WTC11 (cell line): ENCODE measurements around the gene SYNDIG1. TPM values are rescaled to one million over a fixed set of nuclear protein-coding genes. Genes with fewer than 3 reads are reported as not detected.

Experiments used
- ATAC-seq: fragments of 200-7000 bp; cut with Tn5 transposase; 2 replicates; pipeline ENCODE4 v1.10.0; 2021; ENCODE audit warnings: mild to moderate bottlenecking, moderate library complexity
- CTCF ChIA-PET: fragments of 300-600 bp; sonication (Branson Sonifier 250); formaldehyde crosslinking; loops from one replicate; lab custom pipeline; 2021; ENCODE audit warnings: antibody characterized with exemption; lab: Charles Lee
- POLR2A ChIA-PET: fragments of 350-600 bp; sonication (Branson Sonifier 250); formaldehyde crosslinking; loops from one replicate; lab custom pipeline; 2021; ENCODE audit warnings: antibody characterized with exemption; lab: Charles Lee
- DNase-seq: peaks from one replicate; pipeline ENCODE4 v3.0.0; 2021; ENCODE audit warnings: low spot score
- H3K27ac Mint-ChIP-seq: 2 replicates; pipeline ENCODE4 v1.8.0; 2021; ENCODE audit warnings: mixed read lengths
- H3K27me3 Mint-ChIP-seq: 2 replicates; pipeline ENCODE4 v1.8.0; 2021; ENCODE audit warnings: low read depth, mild to moderate bottlenecking, moderate library complexity, mixed read lengths
- H3K36me3 Mint-ChIP-seq: 2 replicates; pipeline ENCODE4 v1.8.0; 2021; ENCODE audit warnings: mixed read lengths
- H3K4me1 Mint-ChIP-seq: 2 replicates; pipeline ENCODE4 v1.8.0; 2022; ENCODE audit warnings: mixed read lengths
- H3K4me3 Mint-ChIP-seq: 2 replicates; pipeline ENCODE4 v1.8.0; 2021; ENCODE audit warnings: mild to moderate bottlenecking, moderate library complexity, mixed read lengths
- H3K9me3 Mint-ChIP-seq: 2 replicates; pipeline ENCODE4 v1.8.0; 2021; ENCODE audit warnings: mixed read lengths
- ATF3 ChIP-seq: sonication (generic); formaldehyde crosslinking; conservative IDR thresholded peaks from 2 replicates; pipeline ENCODE4 v1.8.1; 2022; ENCODE audit warnings: mild to moderate bottlenecking, missing genetic modification reagents
- CREB1 ChIP-seq: sonication (generic); formaldehyde crosslinking; IDR thresholded peaks from 2 replicates; pipeline ENCODE4 v1.8.0; 2023; ENCODE audit warnings: mild to moderate bottlenecking, missing genetic modification reagents
- CTCF ChIP-seq: fragments of 200-600 bp; IDR thresholded peaks from 2 replicates; pipeline ENCODE4 v1.8.0; 2022; ENCODE audit warnings: antibody characterized with exemption
- GTF2I ChIP-seq: fragments of 250-450 bp; sonication (Bioruptor Pico); conservative IDR thresholded peaks from 2 replicates; pipeline ENCODE4 v1.4.0; 2021; ENCODE audit warnings: mild to moderate bottlenecking
- HMGXB4 ChIP-seq: sonication (generic); formaldehyde crosslinking; IDR thresholded peaks from 2 replicates; pipeline ENCODE4 v1.8.1; 2023; ENCODE audit warnings: mild to moderate bottlenecking, moderate library complexity, missing genetic modification reagents
- JUN ChIP-seq: sonication (generic); formaldehyde crosslinking; IDR thresholded peaks from 2 replicates; pipeline ENCODE4 v1.8.0; 2023; ENCODE audit warnings: mild to moderate bottlenecking, missing genetic modification reagents
- NFE2L1 ChIP-seq: sonication (generic); formaldehyde crosslinking; IDR thresholded peaks from 2 replicates; pipeline ENCODE4 v1.8.1; 2023; ENCODE audit warnings: missing genetic modification reagents
- NR1H2 ChIP-seq: sonication (generic); formaldehyde crosslinking; IDR thresholded peaks from 2 replicates; pipeline ENCODE4 v1.9.0; 2021; ENCODE audit warnings: mild to moderate bottlenecking, moderate library complexity, missing genetic modification reagents
- NR2C2 ChIP-seq: sonication (generic); formaldehyde crosslinking; IDR thresholded peaks from 2 replicates; pipeline ENCODE4 v1.8.0; 2022; ENCODE audit warnings: mild to moderate bottlenecking, missing genetic modification reagents
- TEAD4 ChIP-seq: sonication (generic); formaldehyde crosslinking; IDR thresholded peaks from 2 replicates; pipeline ENCODE4 v1.8.0; 2022; ENCODE audit warnings: mild to moderate bottlenecking, missing genetic modification reagents
- ZBTB43 ChIP-seq: sonication (generic); formaldehyde crosslinking; IDR thresholded peaks from 2 replicates; pipeline ENCODE4 v1.8.1; 2023; ENCODE audit warnings: mild to moderate bottlenecking, missing genetic modification reagents
- ZNF219 ChIP-seq: sonication (generic); formaldehyde crosslinking; IDR thresholded peaks from 2 replicates; pipeline ENCODE4 v1.8.0; 2023; ENCODE audit warnings: missing genetic modification reagents, mild to moderate bottlenecking, borderline replicate concordance
- ZNF416 ChIP-seq: fragments of 250-450 bp; sonication (Bioruptor Pico); IDR thresholded peaks from 2 replicates; pipeline ENCODE4 v1.9.0; 2021; ENCODE audit warnings: mild to moderate bottlenecking, inconsistent platforms
- ZNF423 ChIP-seq: fragments of 250-450 bp; sonication (Bioruptor Pico); IDR thresholded peaks from 2 replicates; pipeline ENCODE4 v2.1.2; 2022; ENCODE audit warnings: mild to moderate bottlenecking, moderate library complexity
- ZNF425 ChIP-seq: fragments of 250-450 bp; sonication (Bioruptor Pico); conservative IDR thresholded peaks from 2 replicates; pipeline ENCODE4 v1.9.0; 2021; ENCODE audit warnings: mild to moderate bottlenecking
- ZNF512 ChIP-seq: sonication (generic); formaldehyde crosslinking; IDR thresholded peaks from 2 replicates; pipeline ENCODE4 v1.8.1; 2022; ENCODE audit warnings: missing genetic modification reagents, borderline replicate concordance
- ZNF532 ChIP-seq: fragments of 250-450 bp; sonication (Bioruptor Pico); IDR thresholded peaks from 2 replicates; pipeline ENCODE4 v1.9.0; 2021; ENCODE audit warnings: mild to moderate bottlenecking, borderline replicate concordance
- total RNA-seq: library from RNA; stranded (reverse); gene quantifications from 3 replicates; pipeline ENCODE4 v1.2.3, GENCODE V29; 2021

The SYNDIG1 gene
- total RNA-seq, 1 experiment from 2014 or later = 6.4 TPM

- TF ChIP-seq ZNF532 (CRISPR knock-in tag) = no peak
- no peak for TF ChIP-seq ZNF423 (CRISPR knock-in tag)
- TF ChIP-seq JUN (CRISPR knock-in tag) = no peak
- no peak for TF ChIP-seq HMGXB4
- no peak for TF ChIP-seq GTF2I
- no peak for TF ChIP-seq NFE2L1 (CRISPR knock-in tag)
- no peak for TF ChIP-seq ZNF416 (CRISPR knock-in tag)
- TF ChIP-seq ZNF425 (CRISPR knock-in tag) = no peak
Observed at GRCh38 chr20:24632581-24632980, 163.2 kb downstream of the SYNDIG1 start (continued).

- Mint-ChIP-seq H3K4me3 (no peak overlapping the region), H3K27me3 (no peaks in the 10 kb centered on the region; the same call in 1 of the 2 replicates), H3K4me1 (peaks cover 49% of the 10 kb centered on the region), H3K36me3 (peaks cover 2% of the 10 kb centered on the region), H3K27ac (no peak overlapping the region; the same call in 1 of the 2 replicates), H3K9me3 (no peaks in the 10 kb centered on the region)
- ChIA-PET CTCF (no interaction called here), POLR2A (no interaction called here)
- DNase-seq = no peak
- TF ChIP-seq ZNF219 = no peak
- no peak for TF ChIP-seq ZNF423 (CRISPR knock-in tag)
- no peak for TF ChIP-seq CREB1 (CRISPR knock-in tag)
- TF ChIP-seq JUN (CRISPR knock-in tag) = no peak
- no peak for ATAC-seq
Observed at GRCh38 chr20:24633026-24633425, 163.6 kb downstream of the SYNDIG1 start.

- DNase-seq (no peak), ATAC-seq (no peak)
- Mint-ChIP-seq H3K27me3 (no peaks in the 10 kb centered on the region; the same call in 1 of the 2 replicates), H3K27ac (no peak overlapping the region), H3K9me3 (no peaks in the 10 kb centered on the region), H3K4me1 (peaks cover 49% of the 10 kb centered on the region), H3K4me3 (no peak overlapping the region), H3K36me3 (peaks cover 2% of the 10 kb centered on the region)
- POLR2A ChIA-PET = no interaction called here
- CTCF ChIA-PET = no interaction called here
- TF ChIP-seq TEAD4 (no peak), ZBTB43 (CRISPR knock-in tag) (no peak), ATF3 (no peak), ZNF512 (CRISPR knock-in tag) (no peak), CTCF (no peak), NR2C2 (CRISPR knock-in tag) (no peak), NR1H2 (CRISPR knock-in tag) (no peak), HMGXB4 (no peak)
Observed at GRCh38 chr20:24633521-24633920, 164.1 kb downstream of the SYNDIG1 start.
